Eye (tissue), 1 donor: ENCODE results near the gene SLC43A1.
"Not testable (repeated sequence)": the region's sequence is repeated elsewhere in the genome, so short reads cannot be mapped to it uniquely, and the experiment has no call there.

Experiments
- DNase-seq: peaks from one replicate; pipeline ENCODE4 v3.0.0-alpha.2; 2015

Gene SLC43A1

DNA sequence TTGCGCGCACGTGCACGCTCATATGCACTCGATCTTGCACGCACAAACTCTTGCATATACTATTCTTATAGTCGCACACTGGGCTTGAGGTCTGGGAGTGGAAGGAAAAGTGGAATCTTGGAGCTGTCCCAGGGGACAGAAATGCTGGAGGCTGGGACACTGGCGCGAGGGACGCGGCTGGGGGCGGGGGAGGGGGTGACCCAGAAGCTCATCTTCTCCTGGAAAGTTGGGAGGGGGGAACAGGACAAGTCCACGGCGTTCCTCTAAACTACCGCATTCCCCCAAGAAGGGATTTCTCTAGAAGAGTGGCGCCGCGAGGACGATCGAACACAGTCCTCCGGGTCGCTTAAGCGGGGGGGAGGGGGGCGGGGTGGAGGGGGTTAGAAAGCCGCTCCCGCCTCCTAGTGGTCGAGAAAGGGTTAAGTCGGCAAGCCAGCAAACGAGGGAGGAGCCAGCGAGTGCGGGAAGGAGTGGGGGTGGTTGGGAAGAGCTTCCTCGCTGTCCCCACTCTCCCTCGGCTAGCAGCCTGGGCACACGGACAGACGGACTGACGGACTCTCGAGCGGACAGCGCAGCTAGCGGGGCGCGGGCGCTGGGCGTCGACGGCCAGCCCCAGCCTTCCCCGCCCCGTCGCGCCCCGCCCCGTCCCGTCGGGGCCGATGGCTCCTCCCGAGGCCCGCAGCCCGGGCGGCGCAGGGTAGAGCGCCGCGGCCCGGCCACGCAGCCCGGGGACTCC is 55.3 kb downstream of the SLC43A1 start, which contains the start of gene RTN4RL2:
TSS of gene RTN4RL2 (plus strand) at position 507 of the 736 bp plus-strand sequence. CDS start 338 bp downstream, outside the sequence.
- DNase-seq = peak; percentile 91

DNA sequence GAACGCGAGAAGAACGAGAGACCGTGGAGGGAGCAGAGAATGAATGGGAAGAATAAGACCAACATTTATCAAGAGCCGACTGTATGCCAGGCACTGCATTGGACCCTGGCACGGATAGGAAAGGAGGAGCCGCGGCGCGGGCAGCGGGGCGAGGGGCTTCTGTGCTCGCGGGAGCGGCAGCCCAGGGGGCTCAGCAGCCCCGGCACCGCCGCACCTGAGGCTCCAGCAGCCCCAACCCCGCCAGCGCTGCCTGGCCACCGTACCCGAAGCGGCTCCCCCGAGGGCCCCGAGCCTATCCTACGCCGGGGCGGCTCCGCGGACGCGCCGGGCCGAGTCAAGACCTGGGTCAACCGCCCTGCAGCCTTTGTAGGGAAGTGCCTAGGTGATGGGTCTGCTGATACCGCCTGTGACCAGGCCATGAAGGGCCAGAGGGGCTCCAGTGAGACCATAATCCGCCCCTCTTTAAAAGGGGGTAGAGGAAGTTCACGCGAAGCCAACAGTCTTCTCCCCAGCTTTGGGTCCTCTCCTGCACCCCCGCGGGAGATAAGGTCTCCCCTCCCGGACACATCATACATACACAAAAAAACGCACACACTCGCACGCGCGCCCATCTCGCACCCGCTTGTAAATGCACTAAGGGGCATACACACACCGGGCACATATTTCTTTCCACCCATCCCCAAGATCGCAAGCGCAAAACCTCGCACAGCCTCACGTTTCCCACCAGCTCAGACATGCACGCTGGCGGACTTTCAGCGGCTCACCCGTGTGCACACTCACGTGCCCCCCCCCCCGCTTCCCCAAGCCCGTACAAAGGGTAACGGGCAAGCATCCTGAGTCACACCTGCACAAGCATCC is 56.1 kb downstream of the SLC43A1 start:
- DNase-seq = no peak

DNA sequence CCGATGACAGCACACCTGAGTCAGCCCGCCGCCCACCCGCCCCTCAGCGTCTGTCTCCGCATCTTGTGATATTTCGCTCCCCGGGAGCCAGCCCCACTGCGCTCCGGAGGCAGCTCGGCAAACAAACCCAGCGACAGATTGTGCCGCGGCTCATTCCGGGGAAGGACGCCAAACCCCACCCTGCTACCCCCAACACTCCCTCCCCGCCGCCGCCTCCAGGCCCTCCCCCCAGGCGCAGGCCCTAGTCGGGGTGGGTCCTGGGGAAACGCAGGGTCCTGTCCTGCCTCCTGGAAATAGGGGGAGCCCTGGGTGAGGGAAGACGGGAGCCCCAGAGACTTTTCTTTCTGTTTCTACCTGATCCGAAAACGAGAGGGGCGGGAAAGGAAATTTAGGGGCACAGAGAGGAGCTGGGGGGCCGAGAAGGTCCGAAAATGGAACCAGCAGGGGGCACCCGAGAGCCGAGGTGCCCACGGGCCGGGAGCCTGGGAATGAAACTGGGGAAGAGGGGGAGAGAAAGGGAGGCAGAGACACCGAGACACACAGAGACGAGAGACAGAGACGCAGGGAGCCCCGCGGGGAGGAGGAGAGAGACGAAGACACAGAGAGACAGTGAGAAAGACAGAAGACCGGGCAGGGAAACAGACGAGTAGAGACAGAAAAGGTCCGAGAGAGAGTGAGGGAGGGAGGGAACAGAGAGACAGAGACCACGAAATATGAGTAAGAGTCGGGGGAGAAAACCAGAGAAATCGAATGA is 56.9 kb downstream of the SLC43A1 start:
- peak; percentile 78 for DNase-seq

DNA sequence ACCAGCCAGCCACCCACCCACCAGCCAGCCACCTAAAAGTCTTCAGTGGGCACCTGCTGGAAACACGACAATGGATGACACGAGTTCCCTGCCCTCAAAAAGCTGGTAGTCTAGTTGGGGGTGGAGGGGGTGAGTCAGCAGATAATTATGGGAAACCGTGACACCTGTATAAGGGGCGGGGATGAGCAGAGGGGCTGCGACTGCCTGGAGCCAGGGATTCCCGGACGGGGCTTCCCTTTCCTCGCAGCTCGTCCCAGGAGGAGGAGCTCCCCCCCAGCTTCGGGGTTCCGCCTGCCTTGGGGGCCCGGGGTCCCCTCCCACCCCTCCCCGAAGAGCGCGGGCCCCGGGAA is 57.5 kb downstream of the SLC43A1 start:
- no peak for DNase-seq

DNA sequence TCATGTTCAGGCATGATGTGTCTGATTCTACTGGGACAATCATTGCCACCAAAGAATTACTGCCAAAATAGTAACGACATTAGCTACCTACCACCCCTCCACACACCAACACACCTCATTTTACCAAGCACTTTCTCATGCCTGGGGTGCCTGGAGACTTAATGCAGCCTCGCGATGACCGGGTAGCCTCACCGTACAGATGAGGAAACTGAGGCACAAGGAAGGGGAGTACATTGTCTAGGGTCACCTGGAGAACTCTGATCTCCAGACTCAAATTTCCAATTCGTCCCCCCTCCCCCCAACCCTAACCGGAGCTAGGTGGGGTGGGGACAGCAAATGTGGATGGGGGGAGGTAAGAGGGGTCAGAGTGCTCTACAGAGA is 57.9 kb downstream of the SLC43A1 start:
- DNase-seq = no peak

DNA sequence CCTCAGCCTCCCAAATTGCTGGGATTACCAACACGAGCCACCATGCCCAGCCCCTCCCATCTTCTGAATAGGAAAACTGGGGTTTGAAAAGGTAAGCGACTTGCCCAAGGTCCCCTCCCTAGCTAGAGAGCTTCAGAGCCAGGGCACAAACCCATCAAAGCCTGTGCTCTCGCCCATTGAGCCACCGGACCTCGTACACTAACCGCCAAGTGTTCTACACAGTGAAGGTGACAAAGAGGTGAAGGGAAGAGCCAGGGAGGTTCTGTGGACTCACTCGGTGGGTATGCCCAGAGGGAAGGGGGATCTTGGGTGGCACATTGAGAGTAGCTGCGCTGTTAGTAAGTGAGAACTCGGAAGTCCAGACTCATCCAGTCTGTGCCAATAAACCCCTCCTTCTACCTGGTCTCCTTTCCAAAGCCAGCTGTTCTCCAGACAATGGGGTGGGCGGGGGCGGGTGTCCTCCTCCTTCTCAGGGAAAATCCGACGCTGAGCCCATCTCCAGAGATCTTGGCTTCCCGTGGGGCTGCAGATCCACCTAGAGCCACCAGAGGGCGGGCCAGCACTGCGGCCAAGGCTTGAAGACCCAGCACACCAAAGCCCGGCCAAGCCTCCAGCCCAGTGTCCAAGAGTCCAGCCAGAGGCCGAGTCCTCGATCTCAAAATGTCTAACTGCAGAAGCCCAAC is 58.4 kb downstream of the SLC43A1 start:
- DNase-seq = peak; percentile 94

DNA sequence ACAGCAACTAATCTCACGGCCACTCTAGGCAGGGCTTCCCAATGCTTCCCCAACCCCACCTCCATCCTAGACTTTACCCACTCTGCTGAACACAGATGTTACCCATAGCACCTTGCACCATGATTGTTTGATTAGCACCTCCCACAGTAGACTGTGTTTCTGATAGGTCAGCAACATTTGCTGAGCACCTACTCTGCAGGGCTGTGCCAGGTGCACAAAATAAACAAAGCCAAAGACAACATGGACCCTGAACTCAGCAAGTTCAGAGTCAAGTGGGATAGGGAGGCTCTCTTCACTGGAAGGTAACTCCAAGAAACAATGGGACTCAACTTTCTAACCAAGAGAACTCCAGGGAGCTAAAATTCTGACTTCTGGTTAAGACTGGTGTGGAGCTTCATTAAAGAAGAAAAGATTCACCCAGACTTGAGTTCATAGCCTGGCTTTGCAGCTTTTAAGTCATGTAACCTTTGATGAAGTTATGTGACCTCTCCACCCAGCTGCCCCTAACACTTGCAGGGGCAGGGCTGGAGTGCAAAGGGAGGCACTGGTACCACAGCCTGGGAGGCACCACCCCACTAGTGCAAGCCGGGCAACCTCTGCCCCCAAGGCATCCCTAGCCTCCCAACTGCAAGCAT is 61.8 kb downstream of the SLC43A1 start:
- no peak for DNase-seq

DNA sequence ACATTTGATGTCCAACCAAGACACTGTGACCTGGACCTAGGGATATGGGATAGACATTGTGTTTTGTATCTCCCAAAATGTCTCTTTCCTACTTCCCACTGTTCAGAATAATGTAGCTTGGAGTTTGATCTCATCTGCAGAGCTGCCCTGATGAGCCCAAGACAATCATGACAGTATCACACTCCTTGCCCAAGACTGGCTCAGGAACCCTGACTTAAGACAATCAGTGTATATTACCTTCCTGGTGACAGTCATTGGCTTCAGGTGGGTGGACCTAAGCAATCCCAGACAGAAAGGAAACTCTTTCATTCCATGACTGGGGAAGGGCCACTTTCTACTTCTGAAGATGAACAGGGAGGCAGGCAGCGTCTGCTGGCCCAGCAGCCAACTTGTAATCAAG is 69.4 kb downstream of the SLC43A1 start:
- DNase-seq = no peak

DNA sequence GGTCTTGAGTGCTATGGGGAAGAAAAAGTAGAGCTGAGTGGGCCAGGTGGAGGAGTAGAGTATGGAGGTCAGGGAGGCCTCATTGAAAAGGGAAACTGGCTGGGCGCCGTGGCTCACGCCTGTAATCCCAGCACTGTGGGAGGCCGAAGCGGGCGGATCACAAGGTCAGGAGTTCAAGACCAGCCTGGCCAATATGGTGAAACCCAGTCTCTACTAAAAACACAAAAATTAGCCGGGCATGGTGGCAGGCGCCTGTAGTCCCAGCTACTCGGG is 70.4 kb downstream of the SLC43A1 start:
- DNase-seq = not testable (repeated sequence)

DNA sequence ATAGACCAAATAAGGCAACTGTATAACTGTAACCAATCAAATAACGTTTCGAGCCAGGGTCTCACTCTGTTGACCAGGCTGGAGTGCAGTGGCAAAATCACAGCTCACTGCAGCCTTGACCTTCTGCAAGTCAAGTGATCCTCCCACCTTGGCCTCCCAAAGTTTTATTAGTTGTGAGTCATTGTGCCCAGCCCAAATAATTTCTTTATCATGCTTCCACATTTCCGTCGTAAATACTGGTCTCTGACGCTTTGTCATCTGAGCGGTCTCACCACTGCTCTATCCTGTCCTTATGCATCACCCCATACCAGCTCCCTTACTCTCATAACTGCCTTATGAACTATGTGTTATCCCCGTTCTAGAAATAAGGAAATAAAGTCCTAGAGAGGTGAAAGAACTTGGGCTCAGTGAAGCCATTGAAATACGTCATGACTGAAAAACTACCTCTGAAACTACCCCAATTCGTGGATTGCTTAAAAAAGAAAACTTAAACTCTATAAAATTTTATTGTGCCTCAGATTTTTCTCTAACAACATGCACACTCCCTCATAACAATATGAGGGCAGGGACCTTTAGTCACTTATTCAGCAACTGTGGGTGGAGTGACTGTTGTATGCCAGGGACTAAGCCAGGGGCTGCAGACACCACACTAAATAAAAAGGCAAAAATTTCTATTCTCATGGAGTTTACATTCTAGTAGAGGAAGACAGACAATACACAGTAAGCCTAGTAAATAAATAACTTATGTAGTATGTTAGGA is 71.0 kb downstream of the SLC43A1 start:
- no peak for DNase-seq

DNA sequence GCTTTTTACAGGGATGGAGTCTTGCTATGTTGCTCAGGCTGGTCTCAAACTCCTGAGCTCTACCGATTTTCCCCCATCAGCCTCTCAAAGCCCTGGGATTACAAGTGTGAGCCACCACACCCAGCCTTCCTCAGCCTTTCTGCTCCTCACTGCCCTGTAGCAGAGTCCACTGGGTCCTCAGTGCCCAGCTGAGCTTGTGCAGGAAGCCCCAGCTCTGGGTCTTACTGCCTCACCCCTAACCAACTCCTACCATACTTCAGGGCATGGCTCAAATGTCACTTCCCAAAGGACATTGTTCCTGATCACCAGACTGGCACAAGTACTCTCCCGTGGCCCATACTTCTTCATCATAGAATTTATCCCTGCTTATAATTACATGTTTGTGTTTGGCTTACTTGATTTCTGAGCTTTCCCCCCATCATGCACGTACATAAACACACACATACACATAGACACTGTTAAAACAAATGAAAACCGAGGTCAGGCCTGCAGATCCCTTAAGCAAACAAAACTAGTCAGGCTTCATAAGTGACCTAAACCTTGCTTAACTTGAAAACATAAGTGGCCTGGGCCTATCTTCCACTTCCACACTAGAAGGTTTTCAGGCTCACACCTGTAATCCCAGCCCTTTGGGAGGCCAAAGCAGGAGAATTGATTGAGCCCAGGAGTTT is 74.6 kb downstream of the SLC43A1 start:
- no peak for DNase-seq

DNA sequence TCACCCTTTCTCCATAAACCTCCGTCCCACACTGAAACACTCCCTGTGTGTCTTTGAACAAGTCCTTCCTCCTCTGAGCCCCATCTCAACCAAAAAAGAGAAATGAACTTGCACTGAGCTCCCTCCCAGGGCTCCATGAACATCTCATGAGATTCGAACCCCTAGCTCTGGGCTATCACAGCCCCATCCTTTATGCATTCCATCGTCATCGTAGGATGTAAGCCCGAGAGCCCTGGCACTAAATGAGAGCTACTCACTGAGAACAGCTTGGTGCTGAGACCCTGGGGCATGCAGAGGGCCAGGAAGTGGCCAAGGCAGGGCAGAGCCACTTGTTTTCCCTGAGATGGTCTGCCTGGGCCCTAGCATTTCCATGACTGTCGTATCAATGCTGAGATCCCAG is 75.7 kb downstream of the SLC43A1 start:
- DNase-seq = no peak

DNA sequence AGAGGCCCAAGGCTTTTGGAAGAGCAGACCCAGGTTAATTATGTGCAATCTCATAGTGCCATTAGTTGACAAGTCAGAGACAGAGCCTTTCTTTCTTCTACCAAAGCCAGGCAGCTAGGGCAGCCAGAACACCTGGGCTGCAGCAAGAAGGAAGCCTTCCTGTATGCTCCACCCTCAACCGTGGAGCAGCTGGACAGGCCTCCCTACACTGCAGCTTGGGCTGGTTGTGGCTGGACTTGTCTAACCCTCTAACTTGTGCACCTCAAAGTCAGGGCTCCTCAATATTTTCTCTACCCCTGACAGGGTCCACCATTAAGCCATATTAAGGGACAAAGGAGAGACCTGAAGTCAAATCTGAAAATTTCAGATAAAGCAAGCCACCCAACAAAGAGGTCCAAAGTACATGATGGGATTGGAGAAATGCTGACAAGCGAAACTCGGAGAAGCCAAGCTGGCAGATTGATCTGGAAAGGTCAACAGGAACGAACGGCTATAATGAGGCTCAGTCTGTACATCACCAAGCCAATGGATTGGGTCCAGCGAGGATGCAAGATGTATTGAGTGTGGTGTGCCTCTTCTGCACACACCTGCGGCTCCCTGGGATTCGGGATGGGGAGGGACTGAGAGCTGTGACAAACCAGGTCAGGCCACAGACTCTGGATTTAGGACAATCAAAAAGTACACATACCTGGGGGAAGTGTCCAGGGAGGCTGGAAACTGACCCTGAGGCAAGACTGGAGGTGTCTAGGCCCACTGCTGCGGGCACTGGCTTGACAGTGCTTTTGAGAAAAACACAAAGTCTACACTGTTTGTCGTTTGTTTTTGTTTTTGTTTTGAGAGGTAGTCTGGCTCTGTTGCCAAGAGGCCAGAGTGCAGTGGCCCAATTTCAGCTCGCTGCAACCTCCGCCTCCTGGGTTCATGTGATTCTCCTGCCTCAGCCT is 76.9 kb downstream of the SLC43A1 start:
- DNase-seq = no peak

DNA sequence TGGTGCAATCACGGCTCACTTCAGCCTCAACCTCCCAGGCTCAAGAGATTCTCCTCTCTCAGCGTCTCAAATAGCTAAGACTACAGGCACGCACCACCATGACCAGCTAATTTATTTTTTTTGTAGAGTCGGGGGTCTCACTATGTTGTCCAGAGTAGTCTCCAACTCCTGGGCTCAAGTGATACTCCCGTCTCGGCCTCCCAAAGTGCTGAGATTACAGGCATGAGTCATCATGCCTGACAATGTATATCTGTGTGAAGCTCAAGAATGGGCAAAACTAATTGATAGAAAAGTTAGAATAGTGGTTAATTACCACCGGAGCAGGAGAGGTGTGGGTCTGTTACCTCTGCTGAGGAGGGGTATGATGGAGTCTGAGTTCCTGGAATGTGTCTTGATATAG is 79.5 kb downstream of the SLC43A1 start:
- no peak for DNase-seq

DNA sequence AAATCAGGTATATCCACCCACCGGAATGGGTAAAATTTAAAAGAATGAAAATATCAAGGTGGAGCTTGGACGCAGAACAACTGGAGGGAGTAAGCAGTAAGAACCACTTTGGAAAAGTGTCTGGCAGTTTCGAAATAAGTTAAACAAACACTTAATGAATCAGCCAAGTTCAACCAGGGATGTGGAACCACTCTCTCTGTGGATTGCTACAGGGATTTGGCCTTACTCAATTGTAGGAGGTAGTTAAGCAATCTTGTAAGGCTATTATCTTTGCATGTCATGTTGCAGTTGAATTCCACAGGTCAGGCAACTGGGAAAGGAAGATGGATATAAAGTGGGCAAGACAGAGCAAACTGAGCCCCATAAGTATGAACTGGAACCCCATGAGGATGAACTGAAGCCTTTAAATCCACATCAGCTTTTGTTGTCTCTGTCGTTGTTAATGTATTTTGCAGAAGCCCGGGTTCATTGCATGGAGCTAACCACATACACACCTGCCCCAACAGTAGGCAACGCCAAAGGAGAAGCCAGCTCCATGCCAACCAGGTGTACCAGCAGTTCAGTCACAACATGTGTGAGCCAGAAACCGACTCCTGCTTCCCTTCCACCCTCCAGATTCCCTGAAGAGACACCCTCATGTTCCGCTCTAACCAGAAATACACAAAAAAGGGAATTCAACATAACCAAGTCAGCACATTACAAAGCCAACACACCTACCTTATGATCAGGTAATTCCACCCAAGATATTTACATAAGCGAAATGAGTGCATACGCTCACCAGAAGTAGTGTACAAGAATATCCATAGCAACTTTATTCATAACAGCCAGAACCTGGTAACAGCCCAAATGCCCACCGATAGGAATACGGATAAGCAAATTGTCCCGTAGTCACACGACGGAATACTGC is 80.6 kb downstream of the SLC43A1 start:
- peak; percentile 19 for DNase-seq
